Erythroblast (primary cell): ENCODE measurements around the gene PPP3CA.

Experiments
- GATA1 ChIP-seq: IDR thresholded peaks from 2 replicates; pipeline ENCODE4 v1.6.1; 2011; ENCODE audit warnings: low read depth, mild to moderate bottlenecking, control low read depth, low read length, moderate library complexity
- POLR2A ChIP-seq: IDR thresholded peaks from 2 replicates; pipeline ENCODE4 v1.6.1; 2011; ENCODE audit warnings: mild to moderate bottlenecking, low read length

GRCh38 chr4:101306764-101307615, 40.3 kb downstream of the PPP3CA start:
- TF ChIP-seq POLR2A (no peak), GATA1 (no peak)
